Measurements from ENCODE around the gene RBM24.

- TF ChIP-seq POLR2A (IDR thresholded peaks at IDR 0.05; ENCODE audit: low read length) (no peak), GATA1 (IDR thresholded peaks at IDR 0.05; ENCODE audit: low read depth, low read length) (no peak)
These were observed 62.1 kb downstream of the RBM24 start for GRCh38 chr6:17343215-17343614.

Measured in erythroblast (primary cell).